ENCODE results near the gene HS1BP3. TPM values are rescaled to one million over a fixed set of nuclear protein-coding genes. Genes with fewer than 3 reads are reported as not detected.

HS1BP3 gene
- total and polyA plus RNA-seq, 2 of the 13 experiments (the other 11 are each of a cell fraction or from before 2014, with no cell fraction given) = 15.2 to 22.0 TPM

GRCh38 chr2:20578895-20579825 is 71.7 kb downstream of the HS1BP3 start (continued):
- TF ChIP-seq HNF1A (IDR thresholded peaks at IDR 0.05; ENCODE audit: low read depth) (0 out of 2 replicates have a peak, but pooled peaks have one; percentile 40), HNF1A (CRISPR knock-in tag; IDR thresholded peaks at IDR 0.05; ENCODE audit: borderline replicate concordance) (peak; percentile 91), TGIF2 (CRISPR knock-in tag; IDR thresholded peaks at IDR 0.05) (no peak; the same call in none of the 2 replicates), CCDC6 (CRISPR knock-in tag; IDR thresholded peaks at IDR 0.05) (peak; percentile 96), ATF1 (CRISPR knock-in tag; IDR thresholded peaks at IDR 0.05) (no peak; the same call in 1 of the 2 replicates), ZNF674 (CRISPR knock-in tag; IDR thresholded peaks at IDR 0.05; ENCODE audit: low read depth) (0 out of 2 replicates have a peak, but pooled peaks have one; percentile 16), ZFP1 (CRISPR knock-in tag; IDR thresholded peaks at IDR 0.05) (peak; percentile 82), FLYWCH1 (CRISPR knock-in tag; IDR thresholded peaks at IDR 0.05) (0 out of 2 replicates have a peak, but pooled peaks have one; percentile 43), ZNF414 (CRISPR knock-in tag; IDR thresholded peaks at IDR 0.05) (peak; percentile 99), KLF11 (CRISPR knock-in tag; IDR thresholded peaks at IDR 0.05) (peak; percentile 65; the same call in 1 of the 2 replicates), ZNF18 (CRISPR knock-in tag; IDR thresholded peaks at IDR 0.05; ENCODE audit: insufficient replicate concordance) (peak; percentile 93), TAF15 (IDR thresholded peaks at IDR 0.05; ENCODE audit: low read depth, low read length, poor library complexity, severe bottlenecking) (no peak), DDIT3 (CRISPR knock-in tag; IDR thresholded peaks at IDR 0.05) (no peak), PLRG1 (conservative IDR thresholded peaks at IDR 0.05) (no peak), ATRX (CRISPR knock-in tag; IDR thresholded peaks at IDR 0.05; ENCODE audit: borderline replicate concordance) (no peak), SETDB1 (CRISPR knock-in tag; IDR thresholded peaks at IDR 0.05; ENCODE audit: borderline replicate concordance) (no peak), KAT7 (CRISPR knock-in tag; IDR thresholded peaks at IDR 0.05; ENCODE audit: borderline replicate concordance) (peak; percentile 79; the same call in 1 of the 2 replicates), TAF1 (CRISPR knock-in tag; IDR thresholded peaks at IDR 0.05) (peak; percentile 68; the same call in 1 of the 2 replicates), NFE2L2 (IDR thresholded peaks at IDR 0.05; ENCODE audit: low read length) (peak; percentile 91), TBP (CRISPR knock-in tag; IDR thresholded peaks at IDR 0.05) (no peak), ZNF121 (CRISPR knock-in tag; IDR thresholded peaks at IDR 0.05) (no peak), ZNF256 (CRISPR knock-in tag; conservative IDR thresholded peaks at IDR 0.05) (peak; percentile 7; the same call in 1 of the 2 replicates), ELF3 (CRISPR knock-in tag; IDR thresholded peaks at IDR 0.05) (peak; percentile 96), ZNF468 (CRISPR knock-in tag; IDR thresholded peaks at IDR 0.05) (no peak)

Data from HepG2 (cell line).